ENCODE results near the gene RTL1.

The RTL1 gene

DNA sequence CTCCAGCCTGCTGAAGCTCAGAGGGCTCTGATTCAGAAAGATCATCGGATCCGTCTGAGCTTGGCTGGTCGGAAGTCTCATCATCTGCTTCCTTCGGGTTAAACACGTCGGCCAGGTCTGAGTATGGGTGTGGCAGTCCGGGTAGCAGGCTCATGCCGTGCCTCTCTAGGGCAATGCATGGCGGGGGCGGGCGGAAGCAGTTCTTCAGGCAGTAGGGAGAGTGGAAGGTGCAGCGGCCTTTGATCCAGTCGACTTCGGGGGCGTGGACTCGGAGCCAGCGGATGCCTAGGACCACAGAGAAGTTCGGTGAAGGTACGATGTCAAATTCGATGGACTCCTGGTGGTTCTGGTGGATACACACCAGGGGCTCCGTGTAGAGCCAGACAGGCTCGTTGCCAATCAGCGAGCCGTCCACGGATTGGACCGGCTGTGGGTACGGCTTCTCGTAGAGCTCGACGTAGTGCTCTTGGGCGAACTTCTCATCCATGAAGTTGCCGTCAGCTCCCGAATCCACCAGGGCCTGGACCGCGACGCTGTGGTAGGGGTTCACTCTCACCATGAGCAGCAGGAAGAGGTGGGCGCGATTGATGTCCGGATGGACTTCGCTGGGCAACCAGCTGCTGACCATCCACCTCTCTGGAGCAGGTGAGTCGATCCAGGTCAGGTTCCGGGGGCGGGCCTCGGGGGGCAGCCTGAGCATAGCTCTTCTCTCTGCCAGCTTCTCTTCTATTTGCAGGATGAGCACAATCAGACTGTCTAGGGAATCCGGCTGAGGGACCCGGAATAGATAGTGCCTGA lies 20.3 kb downstream of the RTL1 start:
- in situ Hi-C loops (cut with MboI; ENCODE audit: low sequenced_read_pairs): no loop called here

GRCh38 chr14:100882026-100882967 lies 21.2 kb downstream of the RTL1 start:
- in situ Hi-C loops (cut with MboI; ENCODE audit: low sequenced_read_pairs): no loop called here

DNA sequence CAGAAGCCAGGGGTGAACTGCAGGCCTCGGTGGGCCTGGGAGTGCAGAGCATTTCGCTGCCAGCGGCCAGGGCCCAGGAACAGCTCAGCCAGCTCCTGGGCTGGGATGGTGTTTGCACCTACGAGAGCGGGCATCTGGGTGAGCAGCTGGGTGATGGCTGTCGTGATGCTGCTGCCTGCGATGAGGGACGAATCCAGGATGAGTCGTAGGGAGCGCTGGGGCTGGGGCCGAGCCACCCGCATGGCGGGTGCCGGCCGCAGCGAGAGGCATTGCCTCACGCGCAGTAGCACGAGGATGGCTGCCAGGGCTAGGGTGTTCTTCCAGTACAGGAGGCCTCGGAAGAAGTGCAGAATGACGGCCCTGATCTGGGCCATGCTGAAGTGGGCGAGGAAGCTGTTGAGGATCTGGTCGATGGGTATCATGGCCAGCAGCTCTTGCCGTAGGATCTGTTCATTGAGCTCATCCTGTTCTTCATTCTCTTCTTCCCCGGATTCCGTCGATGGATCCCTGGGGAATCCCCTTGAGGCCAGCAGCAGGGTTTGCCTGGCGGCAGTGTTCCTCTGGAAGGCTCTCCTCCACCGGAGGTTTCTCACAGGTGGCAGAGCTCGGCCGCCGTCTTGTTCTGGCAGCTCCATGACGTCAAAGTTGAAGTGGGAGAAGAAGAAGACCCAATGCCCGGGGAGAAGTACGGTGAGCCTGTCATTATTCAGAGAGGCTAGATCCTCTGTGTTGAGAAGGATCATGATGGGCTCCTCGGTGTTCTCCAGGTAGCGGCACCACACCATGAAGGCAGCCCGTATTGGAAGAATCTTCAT lies 22.1 kb downstream of the RTL1 start:
- in situ Hi-C loops (cut with MboI; ENCODE audit: low sequenced_read_pairs): no loop called here

DNA sequence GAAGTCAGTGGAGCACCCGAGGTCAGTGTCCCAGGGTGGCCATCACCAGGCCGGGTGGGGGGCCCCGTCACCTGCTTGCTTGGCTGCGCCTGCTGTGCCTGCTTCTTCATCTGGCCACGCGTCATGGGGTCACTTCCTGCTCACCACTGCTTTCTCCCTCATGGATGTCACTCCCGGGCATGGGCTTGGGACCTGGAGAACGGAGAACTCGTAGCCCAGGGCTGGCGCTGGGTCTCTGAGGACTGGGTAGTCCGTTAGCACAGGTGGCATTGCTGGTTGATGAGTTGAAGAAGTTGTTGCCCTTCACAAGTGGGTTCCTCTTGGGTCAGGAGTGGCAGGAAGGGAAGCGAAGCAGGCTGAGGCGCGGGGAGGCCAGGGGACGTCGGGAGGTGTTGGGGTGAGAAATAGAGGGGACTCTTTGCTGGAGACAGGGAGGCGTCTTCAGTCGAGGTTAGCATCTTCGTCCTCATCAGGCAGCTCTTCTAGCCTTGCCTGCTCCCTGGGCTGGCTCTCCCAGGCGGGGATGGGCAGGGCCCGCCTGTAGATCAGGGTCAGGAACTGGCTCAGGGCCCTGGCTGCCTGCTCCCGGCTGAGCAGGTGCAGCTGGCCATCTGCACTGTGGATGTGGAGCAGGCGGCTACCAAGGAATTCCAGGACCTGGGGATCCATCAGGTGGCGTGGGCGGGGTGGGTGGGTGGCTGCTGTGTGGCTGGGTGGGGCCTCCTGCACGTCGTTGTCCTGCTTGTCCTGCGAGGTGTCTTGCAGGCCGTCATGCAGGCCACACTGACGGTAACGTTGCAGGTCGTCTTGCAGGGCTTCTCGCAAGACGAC lies 23.0 kb downstream of the RTL1 start:
- in situ Hi-C loops (cut with MboI; ENCODE audit: low sequenced_read_pairs): no loop called here

DNA sequence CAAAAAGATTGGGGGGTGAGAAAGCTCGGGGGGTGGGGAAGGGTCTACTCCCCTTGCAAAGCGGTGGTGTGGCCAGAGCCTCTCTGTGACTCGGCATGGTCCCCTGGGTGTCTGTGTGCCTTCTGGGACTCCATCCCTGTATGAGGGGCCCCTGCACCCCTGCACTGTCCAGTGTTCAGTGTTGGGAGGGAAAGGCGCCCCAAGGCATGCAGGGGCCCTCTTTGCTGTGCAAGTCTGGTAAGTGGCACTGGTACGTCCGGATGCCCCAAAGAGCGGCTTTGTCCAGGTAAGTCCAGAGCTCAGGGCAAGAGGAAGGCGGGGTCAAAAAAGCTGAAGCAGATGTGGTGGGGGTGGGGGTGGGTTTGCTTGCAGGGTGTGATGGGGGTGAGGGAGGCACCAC lies 23.7 kb downstream of the RTL1 start:
- in situ Hi-C loops (cut with MboI; ENCODE audit: low sequenced_read_pairs): no loop called here

- in situ Hi-C loops (cut with MboI; ENCODE audit: low sequenced_read_pairs): no loop called here
Observed at GRCh38 chr14:100879194-100879593, 24.3 kb downstream of the RTL1 start.

GRCh38 chr14:100878271-100879146 lies 25.0 kb downstream of the RTL1 start:
- in situ Hi-C loops (cut with MboI; ENCODE audit: low sequenced_read_pairs): no loop called here

DNA sequence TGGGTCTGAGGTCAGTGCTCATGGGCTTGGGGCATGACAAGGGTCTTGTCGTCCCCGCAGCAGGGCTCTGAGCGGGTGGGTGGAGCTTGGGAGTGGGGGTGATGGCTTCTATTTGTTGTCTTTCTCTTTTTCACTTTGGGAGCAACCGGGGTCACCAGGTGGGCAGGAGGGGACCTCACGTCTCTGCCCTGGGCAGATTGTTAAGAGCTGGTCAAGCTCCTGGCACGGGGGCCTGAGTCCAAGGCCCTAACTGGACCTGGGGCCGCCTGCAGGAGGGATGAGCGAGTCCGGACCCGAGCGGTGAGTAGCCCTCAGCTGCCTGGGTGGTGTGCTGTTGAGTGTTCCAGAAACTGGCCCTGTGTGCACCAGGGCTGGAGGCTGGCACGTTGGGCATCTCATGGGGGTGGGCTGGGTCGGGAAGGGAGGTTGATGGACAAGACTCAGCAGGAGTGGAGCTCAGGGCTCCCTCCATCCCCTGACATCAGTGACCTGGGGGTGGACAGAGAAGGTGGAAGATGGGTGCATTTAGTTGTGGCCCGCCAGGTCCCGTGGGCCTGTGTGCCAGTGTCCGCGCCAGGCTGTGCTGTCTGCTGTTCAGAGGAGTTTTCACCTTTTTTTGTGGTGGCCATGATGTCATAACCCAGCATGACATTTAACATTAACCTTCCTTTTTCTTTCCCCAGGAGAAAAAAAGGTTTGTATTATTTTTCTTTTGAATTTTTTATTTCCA lies 27.5 kb downstream of the RTL1 start:
- in situ Hi-C loops (cut with MboI; ENCODE audit: low sequenced_read_pairs): no loop called here

GRCh38 chr14:100875126-100875525 lies 28.4 kb downstream of the RTL1 start:
- in situ Hi-C loops (cut with MboI; ENCODE audit: low sequenced_read_pairs): no loop called here

GRCh38 chr14:100874411-100875091 lies 29.0 kb downstream of the RTL1 start:
- in situ Hi-C loops (cut with MboI; ENCODE audit: low sequenced_read_pairs): no loop called here

DNA sequence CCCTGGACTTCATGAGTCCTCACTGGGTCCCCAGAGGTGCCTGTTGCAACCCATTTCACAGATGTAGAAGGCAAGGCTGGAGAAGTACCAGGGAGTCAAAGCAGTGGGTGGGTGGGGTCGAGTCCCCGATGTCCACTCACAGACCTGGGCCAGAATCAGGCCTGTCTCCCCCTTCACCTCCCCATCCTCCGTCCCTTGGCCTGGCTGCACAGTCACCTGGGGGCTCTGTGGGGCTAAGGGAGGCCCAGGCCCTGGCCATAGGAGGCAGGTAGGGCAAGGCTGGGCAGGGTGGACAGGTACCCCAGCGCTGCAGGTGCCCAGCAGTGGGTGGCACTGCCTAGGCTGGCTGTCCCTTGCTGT lies 29.5 kb downstream of the RTL1 start:
- in situ Hi-C loops (cut with MboI; ENCODE audit: low sequenced_read_pairs): no loop called here

- in situ Hi-C loops (cut with MboI; ENCODE audit: low sequenced_read_pairs): no loop called here
Observed at GRCh38 chr14:100873096-100873482, 30.4 kb downstream of the RTL1 start.

- in situ Hi-C loops (cut with MboI; ENCODE audit: low sequenced_read_pairs): no loop called here
Observed at GRCh38 chr14:100872259-100873095, 31.0 kb downstream of the RTL1 start.

DNA sequence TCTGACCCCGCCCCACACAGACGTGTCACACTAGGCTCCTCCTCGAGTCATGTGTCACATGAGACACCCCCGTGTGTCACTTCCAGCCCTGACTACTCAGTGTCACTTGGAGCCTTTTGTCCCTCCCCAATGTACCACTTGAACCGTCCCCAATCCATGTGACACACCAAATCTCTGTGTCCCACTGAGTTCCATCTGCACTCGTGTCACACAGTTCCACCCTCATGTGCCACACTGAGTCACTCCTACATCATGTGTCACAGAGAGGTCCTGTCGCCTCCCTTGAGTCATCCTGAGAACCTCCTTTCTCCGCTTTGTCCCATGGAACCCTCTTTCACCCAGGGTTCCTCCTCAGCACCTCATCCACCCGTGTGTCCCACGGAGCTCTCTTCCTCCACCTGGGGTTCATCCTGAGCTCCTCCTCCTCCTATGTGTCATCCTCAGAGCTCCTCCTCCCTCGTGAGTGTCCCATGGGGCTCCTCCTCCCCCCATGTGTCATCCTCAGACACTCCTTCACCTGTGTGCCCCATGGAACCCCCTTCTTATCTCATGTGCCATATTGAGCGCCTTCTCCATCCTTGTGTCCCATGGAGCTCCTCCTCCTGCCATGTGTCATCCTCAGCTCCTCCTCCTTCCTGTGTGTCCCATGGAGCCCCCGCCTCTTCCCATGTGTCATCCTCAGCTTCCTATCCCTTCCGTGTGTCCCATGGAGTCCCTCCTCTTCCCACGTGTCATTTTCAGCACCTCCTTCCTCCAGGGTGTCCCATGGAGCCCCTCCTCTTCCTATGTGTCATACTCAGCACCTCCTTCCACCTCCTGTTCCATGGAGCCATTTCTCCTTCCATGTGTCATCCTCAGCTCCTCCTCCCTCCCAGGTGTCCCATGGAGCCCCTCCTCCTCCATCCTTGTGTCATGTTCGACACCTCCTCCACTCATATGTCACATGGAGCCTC lies 32.0 kb downstream of the RTL1 start:
- in situ Hi-C loops (cut with MboI; ENCODE audit: low sequenced_read_pairs): no loop called here

- in situ Hi-C loops (cut with MboI; ENCODE audit: low sequenced_read_pairs): no loop called here
Observed at GRCh38 chr14:100868621-100869370, 34.7 kb downstream of the RTL1 start.

Data from hTERT RPE-1 (cell line).